Activated CD4-positive, alpha-beta T cell treated with anti-CD3 and anti-CD28 coated beads, Interleukin-2, amount 10 ng/mL, durations not matched to agents 24 days and 14 days (primary cell): ENCODE measurements around the gene MCRIP2. TPM values are rescaled to one million over a fixed set of nuclear protein-coding genes. Genes with fewer than 3 reads are reported as not detected.
A peak's percentile ranks its signal among the peaks of the same experiment; 100 is the strongest.

Experiments used
- DNase-seq: peaks from one replicate; pipeline ENCODE4 v3.0.0; 2022
- H3K27ac Mint-ChIP-seq: one replicate; pipeline ENCODE4 v1.8.0; 2022; ENCODE audit warnings: mild to moderate bottlenecking, mixed read lengths
- H3K27me3 Mint-ChIP-seq: one replicate; pipeline ENCODE4 v1.8.0; 2022; ENCODE audit warnings: mixed read lengths
- H3K36me3 Mint-ChIP-seq: one replicate; pipeline ENCODE4 v1.8.0; 2022; ENCODE audit warnings: low read depth, mild to moderate bottlenecking, mixed read lengths
- H3K4me1 Mint-ChIP-seq: one replicate; pipeline ENCODE4 v1.8.0; 2021; ENCODE audit warnings: mixed read lengths
- H3K4me3 Mint-ChIP-seq: one replicate; pipeline ENCODE4 v1.8.0; 2022; ENCODE audit warnings: mild to moderate bottlenecking, moderate library complexity, mixed read lengths
- H3K9me3 Mint-ChIP-seq: one replicate; pipeline ENCODE4 v1.8.0; 2021; ENCODE audit warnings: mixed read lengths
- intact Hi-C: fragments of 100-400 bp; cut with micrococcal nuclease; formaldehyde crosslinking; loops from one replicate; pipeline ENCODE4 v1.15.1; 2023
- total RNA-seq: library from RNA; stranded (reverse); gene quantifications from 2 replicates; pipeline ENCODE4 v1.2.3, GENCODE V29; 2022

Gene MCRIP2
- total RNA-seq, 1 donor from 2014 or later, result 71.2 TPM

DNA sequence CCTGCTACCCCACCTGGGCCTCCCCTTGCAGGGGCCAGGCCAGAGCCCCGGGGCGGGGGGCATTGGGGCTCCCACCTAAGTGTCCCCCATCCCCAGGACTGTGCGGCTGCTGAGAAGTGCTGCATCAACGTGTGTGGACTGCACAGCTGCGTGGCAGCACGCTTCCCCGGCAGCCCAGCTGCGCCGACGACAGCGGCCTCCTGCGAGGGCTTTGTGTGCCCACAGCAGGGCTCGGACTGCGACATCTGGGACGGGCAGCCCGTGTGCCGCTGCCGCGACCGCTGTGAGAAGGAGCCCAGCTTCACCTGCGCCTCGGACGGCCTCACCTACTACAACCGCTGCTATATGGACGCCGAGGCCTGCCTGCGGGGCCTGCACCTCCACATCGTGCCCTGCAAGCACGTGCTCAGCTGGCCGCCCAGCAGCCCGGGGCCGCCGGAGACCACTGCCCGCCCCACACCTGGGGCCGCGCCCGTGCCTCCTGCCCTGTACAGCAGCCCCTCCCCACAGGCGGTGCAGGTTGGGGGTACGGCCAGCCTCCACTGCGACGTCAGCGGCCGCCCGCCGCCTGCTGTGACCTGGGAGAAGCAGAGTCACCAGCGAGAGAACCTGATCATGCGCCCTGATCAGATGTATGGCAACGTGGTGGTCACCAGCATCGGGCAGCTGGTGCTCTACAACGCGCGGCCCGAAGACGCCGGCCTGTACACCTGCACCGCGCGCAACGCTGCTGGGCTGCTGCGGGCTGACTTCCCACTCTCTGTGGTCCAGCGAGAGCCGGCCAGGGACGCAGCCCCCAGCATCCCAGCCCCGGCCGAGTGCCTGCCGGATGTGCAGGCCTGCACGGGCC lies 8.9 kb upstream of the MCRIP2 start:
- H3K4me1 Mint-ChIP-seq, result peaks cover 6% of the 10 kb centered on the region
- H3K36me3 Mint-ChIP-seq, result no peaks in the 10 kb centered on the region
- H3K27me3 Mint-ChIP-seq, result peaks cover 2% of the 10 kb centered on the region
- no peak overlapping the region for H3K27ac Mint-ChIP-seq
- no peaks in the 10 kb centered on the region for H3K9me3 Mint-ChIP-seq
- intact Hi-C loops, result no loop called here
- no peak overlapping the region for H3K4me3 Mint-ChIP-seq
- no peak for DNase-seq

DNA sequence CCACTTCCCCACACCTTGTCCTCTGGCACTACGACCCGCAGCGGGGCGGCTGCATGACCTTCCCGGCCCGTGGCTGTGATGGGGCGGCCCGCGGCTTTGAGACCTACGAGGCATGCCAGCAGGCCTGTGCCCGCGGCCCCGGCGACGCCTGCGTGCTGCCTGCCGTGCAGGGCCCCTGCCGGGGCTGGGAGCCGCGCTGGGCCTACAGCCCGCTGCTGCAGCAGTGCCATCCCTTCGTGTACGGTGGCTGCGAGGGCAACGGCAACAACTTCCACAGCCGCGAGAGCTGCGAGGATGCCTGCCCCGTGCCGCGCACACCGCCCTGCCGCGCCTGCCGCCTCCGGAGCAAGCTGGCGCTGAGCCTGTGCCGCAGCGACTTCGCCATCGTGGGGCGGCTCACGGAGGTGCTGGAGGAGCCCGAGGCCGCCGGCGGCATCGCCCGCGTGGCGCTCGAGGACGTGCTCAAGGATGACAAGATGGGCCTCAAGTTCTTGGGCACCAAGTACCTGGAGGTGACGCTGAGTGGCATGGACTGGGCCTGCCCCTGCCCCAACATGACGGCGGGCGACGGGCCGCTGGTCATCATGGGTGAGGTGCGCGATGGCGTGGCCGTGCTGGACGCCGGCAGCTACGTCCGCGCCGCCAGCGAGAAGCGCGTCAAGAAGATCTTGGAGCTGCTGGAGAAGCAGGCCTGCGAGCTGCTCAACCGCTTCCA lies 8.1 kb upstream of the MCRIP2 start:
- no peaks in the 10 kb centered on the region for H3K9me3 Mint-ChIP-seq
- intact Hi-C loops, result no loop called here
- DNase-seq, result no peak
- H3K36me3 Mint-ChIP-seq, result no peaks in the 10 kb centered on the region
- peaks cover 2% of the 10 kb centered on the region for H3K27me3 Mint-ChIP-seq
- H3K27ac Mint-ChIP-seq, result no peak overlapping the region
- H3K4me3 Mint-ChIP-seq, result peak overlapping the region; percentile 48
- H3K4me1 Mint-ChIP-seq, result peaks cover 6% of the 10 kb centered on the region

DNA sequence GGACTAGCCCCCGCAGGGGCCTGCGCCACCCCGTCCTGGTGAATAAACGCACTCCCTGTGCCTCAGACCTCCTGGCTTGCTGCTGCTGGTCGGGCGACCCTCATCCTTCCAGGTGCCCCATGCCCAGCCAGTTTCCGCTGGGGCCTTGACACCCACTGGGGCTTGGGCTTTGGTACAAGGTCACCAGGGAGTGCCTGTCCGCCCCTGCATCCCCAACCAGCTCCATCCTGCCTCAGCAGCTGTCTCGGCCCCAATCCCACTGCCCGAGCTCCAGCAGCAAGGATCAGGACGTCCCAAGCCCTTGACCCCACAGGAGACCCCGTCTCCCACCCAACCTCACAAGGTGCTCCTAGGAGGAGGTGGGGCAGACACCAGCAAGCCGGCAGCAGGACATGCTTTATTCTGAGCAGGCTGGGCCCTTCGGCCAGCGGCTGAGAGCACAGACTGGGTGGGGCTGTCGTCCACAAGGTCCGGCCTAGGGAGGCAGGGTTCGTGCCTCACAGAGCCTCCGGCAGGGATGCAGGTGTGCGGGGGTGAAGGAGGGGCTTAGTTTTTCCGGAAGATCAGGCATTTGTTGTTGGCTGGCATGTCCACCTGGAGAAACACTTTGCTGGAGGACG lies 7.5 kb upstream of the MCRIP2 start:
- DNase-seq, result no peak
- Mint-ChIP-seq H3K9me3 (no peaks in the 10 kb centered on the region), H3K36me3 (no peaks in the 10 kb centered on the region), H3K4me1 (peaks cover 6% of the 10 kb centered on the region), H3K27me3 (peaks cover 2% of the 10 kb centered on the region), H3K27ac (peak overlapping the region; percentile 15), H3K4me3 (peak overlapping the region; percentile 48)
- intact Hi-C loops, result no loop called here

DNA sequence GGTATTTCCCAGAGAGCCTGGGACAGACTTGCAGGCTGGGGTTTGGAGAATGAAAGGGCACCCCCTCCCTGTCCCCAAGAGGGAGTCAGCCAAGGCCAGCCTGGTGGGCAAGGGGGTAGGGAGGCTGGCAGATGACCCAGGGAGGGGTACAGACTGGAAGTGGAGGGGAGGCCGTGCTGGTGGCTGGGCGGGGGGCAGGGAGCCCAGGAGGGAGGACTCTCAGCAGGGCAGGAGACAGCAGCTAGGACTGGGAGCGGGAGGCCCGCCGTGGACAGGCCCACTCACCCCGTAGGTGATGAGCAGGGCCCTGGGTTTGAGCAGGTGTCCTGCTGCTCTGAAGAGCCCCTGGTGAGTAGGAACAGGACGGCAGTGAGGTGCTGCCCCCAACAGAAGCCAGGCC lies 6.6 kb upstream of the MCRIP2 start:
- DNase-seq, result no peak
- peaks cover 6% of the 10 kb centered on the region for H3K4me1 Mint-ChIP-seq
- intact Hi-C loops, result no loop called here
- peak overlapping the region; percentile 78 for H3K27ac Mint-ChIP-seq
- H3K4me3 Mint-ChIP-seq, result peak overlapping the region; percentile 93
- H3K9me3 Mint-ChIP-seq, result no peaks in the 10 kb centered on the region
- peaks cover 2% of the 10 kb centered on the region for H3K27me3 Mint-ChIP-seq
- no peaks in the 10 kb centered on the region for H3K36me3 Mint-ChIP-seq

DNA sequence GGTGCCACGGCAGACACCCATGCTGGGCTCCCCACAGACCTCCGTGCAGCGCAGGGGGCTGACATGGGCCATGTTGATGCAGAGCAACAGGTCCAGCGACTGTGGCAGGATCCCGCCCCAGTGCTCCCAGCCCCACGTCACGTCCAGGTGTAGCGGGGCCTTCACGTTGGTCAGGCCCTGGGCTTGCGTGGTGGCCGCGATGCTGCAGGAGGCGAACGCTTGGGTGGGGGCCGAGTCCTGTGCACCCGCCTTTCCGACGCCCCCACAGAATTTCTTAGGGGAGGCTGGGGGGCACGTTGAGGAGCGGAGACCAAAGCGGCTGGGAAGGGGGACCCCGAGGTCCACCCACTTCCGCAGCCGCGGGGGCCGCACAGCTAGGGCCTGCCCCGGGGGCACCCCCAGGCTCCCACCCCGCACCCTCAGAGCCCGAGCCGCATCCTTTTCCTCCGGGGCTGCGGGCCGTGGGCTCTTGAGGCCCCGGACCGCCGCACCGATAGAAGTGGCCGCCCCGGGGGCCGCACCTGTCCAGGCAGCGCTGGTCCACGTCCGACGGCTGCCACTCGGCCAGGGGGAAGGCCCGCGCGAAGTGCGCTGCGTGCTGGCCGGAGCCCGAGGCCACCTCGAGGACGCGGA lies 5.9 kb upstream of the MCRIP2 start:
- Mint-ChIP-seq H3K9me3 (no peaks in the 10 kb centered on the region), H3K36me3 (no peaks in the 10 kb centered on the region), H3K27ac (peak overlapping the region; percentile 29), H3K27me3 (peaks cover 2% of the 10 kb centered on the region), H3K4me3 (peak overlapping the region; percentile 93), H3K4me1 (peaks cover 6% of the 10 kb centered on the region)
- peak; percentile 72 for DNase-seq
- intact Hi-C loops, result loop anchor here (1.0 to 2.0 kb wide), 3 partner anchors 46 to 108 kb away; partner anchors contain the start of genes CAPN15 and JMJD8

DNA sequence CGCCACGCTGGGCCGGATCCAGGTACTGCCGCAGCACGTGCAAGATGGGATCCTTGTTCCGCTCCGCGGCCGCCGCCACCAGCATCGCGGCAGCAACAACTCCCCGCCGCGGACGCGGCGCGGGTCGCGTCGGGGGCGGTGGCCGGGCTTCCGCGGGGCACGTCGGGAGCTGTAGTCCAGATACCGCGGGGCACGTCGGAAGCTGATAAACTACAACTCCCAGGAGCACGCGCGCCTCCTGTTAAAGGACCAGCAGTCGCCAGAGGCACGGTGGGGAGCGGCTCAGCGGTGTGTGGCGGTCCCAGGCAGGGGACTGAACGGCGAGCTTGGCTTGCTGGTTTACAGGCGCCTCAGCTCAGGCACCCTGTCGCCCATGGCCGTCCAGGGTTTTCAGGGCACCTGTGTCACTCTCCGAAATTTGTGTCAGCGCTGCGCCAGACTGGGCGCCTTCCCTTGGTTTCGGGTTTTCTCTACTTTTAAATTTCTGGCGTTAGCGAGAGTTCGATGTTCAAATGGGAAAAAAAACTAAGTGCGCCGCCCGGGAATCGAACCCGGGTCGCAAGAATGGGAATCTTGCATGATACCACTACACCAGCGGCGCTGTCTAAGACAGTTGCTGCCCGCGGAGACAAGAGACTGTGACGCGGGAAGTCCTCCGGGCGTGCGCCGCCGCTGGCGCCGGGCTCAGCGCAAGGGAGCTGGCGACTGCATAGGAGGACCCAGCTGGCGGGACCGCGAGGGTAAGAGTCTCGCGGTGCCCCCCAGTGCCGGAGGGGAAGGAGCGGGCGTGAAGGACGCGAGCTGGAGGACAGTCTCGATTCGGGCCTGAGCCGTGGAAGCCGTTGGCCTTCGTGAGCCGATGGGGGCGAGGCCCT lies 5.2 kb upstream of the MCRIP2 start, which contains the start of gene METTL26:
METTL26 (minus strand) TSS at position 100 of the 875 bp plus-strand sequence; CDS start at position 85, 15 bp downstream.
- Mint-ChIP-seq H3K4me3 (peak within 1 kb of the TSS; percentile 93), H3K27ac (peak within 1 kb of the TSS; percentile 95), H3K9me3 (no peaks in the 10 kb centered on the region), H3K27me3 (peaks cover 2% of the 10 kb centered on the region), H3K36me3 (no peaks in the 10 kb centered on the region), H3K4me1 (peaks cover 6% of the 10 kb centered on the region)
- intact Hi-C loops, result loop anchor here (1.0 to 2.0 kb wide), 4 partner anchors 13 to 109 kb away; partner anchors contain the start of genes CAPN15, JMJD8 and WDR90
- peak; percentile 98 for DNase-seq

DNA sequence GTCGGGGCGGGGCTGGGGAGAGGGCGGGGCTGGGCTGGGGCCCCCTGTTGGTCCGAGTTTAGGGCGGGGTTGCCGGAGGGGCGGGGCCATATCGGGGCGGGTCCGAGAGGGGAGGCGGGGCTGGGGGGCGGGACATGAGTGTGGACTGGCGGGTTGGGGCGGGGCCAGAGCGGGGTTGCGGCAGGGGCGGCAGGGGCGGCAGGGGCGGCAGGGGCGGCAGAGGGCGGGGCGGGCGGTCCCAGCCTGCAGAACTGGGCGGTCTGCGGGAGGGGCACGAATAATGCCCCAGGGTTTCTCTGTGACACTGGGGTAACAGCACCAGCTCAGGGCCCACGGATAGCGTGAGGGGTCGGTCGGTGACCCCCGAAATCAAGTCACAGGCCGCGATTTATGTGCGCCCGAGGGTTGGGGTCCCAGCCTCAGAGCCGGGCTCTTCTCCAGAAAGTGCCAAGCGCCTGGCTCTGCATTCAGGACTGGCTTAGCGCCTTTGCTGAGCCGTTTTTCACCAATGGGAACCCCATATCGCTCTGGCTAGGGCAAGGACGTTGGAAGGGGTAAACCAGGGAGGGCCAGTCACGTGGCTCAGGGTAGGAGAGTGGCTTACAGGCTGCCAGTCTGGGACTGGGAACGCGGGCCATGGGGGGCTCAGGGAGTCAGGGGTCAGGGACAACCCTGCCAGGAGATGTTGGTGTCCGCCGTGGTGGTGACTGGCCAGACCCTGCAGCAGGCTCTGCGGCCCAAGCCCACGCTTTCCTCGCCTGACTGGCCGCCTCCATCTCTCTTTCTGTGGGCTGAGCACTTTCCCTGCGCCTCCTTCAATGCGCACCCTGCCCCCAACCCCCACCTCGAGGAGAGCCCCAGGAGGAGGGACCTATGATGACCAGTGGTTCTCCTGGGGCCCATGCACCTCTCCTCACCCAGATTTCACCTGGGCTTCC lies 4.3 kb upstream of the MCRIP2 start:
- intact Hi-C loops, result loop anchor here (1.0 to 2.0 kb wide), 2 partner anchors 12 to 47 kb away; partner anchors contain the start of genes JMJD8 and WDR90
- H3K36me3 Mint-ChIP-seq, result no peaks in the 10 kb centered on the region
- H3K9me3 Mint-ChIP-seq, result no peaks in the 10 kb centered on the region
- H3K4me1 Mint-ChIP-seq, result peaks cover 6% of the 10 kb centered on the region
- DNase-seq, result peak; percentile 93
- peaks cover 2% of the 10 kb centered on the region for H3K27me3 Mint-ChIP-seq
- peak overlapping the region; percentile 95 for H3K27ac Mint-ChIP-seq
- H3K4me3 Mint-ChIP-seq, result peak overlapping the region; percentile 93

DNA sequence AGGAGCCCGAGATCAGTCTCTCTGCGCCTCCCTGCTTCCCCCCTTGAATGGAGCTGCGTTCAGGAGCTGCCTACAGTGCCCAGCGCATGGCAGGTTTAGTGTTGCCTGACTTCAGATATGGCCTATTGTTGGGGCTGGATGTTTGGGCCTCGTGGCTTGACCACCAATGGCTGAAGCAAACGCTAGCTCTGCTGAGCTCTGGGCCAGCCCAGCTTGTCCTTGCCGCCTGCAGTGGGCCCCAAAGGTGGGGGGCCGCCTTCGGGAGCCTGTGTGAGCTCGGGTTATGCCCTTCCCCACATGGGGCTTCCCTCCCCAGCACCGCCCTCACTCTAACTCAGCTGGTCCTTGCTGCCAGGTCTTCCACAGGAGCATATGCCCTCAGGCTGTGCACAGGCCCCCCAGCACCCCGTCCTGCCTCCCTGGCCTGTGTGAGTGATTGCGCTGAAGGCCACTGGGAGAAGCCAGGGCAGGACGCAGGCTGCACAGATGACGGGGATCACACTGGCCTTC lies 3.5 kb upstream of the MCRIP2 start:
- Mint-ChIP-seq H3K36me3 (no peaks in the 10 kb centered on the region), H3K27ac (no peak overlapping the region), H3K4me1 (peaks cover 6% of the 10 kb centered on the region), H3K4me3 (no peak overlapping the region), H3K9me3 (no peaks in the 10 kb centered on the region), H3K27me3 (peaks cover 2% of the 10 kb centered on the region)
- intact Hi-C loops, result no loop called here
- DNase-seq, result no peak

DNA sequence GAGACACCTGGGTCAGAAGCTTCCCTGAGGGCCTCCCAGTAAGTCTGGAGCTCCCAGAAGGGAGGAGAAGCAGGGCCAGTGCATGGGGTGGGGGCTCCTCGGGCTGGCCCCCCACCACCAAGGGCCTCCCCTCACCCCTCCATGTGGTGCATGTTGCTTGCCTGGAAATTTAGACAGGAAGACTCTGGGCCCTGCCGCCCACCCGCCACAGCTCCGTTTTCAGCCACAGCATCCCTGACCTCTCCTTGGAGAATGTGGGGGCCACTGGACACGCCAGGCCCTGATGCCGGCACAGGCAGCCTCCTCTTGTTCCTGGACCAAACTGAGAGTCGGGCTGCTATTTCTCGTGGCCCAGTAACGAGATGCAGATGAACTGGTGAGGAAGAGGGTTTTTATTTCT lies 2.8 kb upstream of the MCRIP2 start:
- no peaks in the 10 kb centered on the region for H3K36me3 Mint-ChIP-seq
- no peak overlapping the region for H3K27ac Mint-ChIP-seq
- peaks cover 8% of the 10 kb centered on the region for H3K4me1 Mint-ChIP-seq
- H3K9me3 Mint-ChIP-seq, result no peaks in the 10 kb centered on the region
- no peak overlapping the region for H3K4me3 Mint-ChIP-seq
- no peak for DNase-seq
- H3K27me3 Mint-ChIP-seq, result peaks cover 2% of the 10 kb centered on the region
- intact Hi-C loops, result no loop called here

DNA sequence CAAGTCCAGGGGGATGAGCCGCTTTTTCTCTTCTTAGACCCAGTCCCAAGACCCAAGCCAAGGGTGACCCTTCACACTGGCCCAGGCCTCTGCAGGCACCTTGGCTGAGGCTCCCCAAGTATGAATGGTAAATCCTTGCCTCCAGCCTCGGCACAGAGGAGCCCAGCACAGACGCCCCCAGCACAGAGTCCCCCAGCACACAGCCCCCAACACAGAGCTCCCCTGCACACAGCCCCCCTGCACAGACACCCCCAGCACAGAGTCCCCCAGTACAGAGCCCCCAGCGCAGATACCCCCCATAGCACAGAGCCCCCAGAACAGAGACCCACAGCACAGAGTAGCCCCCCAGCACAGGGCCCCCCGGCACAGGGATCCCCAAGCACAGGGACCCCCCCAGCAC lies 1.0 kb upstream of the MCRIP2 start:
- no peak overlapping the region for H3K27ac Mint-ChIP-seq
- H3K4me1 Mint-ChIP-seq, result peaks cover 13% of the 10 kb centered on the region
- H3K4me3 Mint-ChIP-seq, result peak overlapping the region; percentile 65
- H3K36me3 Mint-ChIP-seq, result peaks cover 5% of the 10 kb centered on the region
- intact Hi-C loops, result loop anchor here (1.0 kb wide), 1 partner anchor 9 kb away; the partner anchor contains the start of gene WDR90
- DNase-seq, result no peak
- H3K27me3 Mint-ChIP-seq, result peaks cover 2% of the 10 kb centered on the region
- no peaks in the 10 kb centered on the region for H3K9me3 Mint-ChIP-seq

DNA sequence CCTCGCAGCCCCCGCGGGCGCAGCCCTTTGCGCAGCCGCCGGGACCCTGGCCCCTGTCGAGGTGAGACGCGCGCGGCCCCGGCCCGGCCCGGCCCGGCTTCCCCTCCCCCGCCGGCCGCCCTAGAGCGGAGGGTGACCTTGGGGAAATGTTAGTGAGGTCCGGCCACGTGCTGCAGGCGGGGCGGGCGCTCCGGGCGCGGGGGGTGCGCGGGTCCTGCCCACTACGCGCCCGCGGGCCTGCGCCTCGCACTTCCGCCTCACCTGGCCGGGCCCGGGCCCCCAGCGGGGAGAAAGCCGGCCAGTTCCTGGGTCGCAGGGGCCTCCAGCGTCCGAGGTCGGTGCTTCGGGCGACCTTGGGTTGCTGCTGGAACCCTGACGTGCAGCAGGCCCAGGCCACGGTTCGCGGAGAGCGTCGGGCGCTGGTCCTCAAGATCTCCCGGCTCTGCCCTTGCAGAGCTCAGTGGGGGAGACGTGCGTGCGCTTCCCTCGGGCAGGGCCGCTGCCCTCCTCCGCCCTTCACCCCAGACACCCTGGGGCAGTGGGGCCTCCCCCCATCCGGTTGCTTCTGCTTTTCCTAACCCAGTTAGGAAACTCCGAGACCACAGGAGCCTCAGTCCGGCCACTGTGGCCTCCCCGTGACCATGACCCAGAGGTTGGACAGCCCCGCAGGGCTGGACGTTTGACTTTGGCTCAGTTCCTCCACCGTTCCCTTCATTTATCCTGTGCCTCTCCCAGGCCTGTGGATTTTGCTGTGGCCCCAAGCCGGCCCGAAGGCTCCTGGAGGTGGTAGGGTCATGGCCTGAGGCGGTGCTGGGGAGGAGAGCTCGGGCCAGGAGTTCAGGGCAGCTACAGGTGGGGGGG lies 791 bp downstream of the MCRIP2 start:
- peak overlapping the region; percentile 67 for H3K27ac Mint-ChIP-seq

More for the DNA sequence above, 791 bp downstream of the MCRIP2 start:
- peak overlapping the region; percentile 80 for H3K4me3 Mint-ChIP-seq
- no peaks in the 10 kb centered on the region for H3K9me3 Mint-ChIP-seq
- peaks cover 8% of the 10 kb centered on the region for H3K36me3 Mint-ChIP-seq
- H3K27me3 Mint-ChIP-seq, result no peaks in the 10 kb centered on the region
- peak; percentile 85 for DNase-seq
- intact Hi-C loops, result no loop called here
- peaks cover 10% of the 10 kb centered on the region for H3K4me1 Mint-ChIP-seq
